D341Med (cell line): Measurements from ENCODE around the gene TMPRSS4.
A peak's percentile ranks its signal among the peaks of the same experiment; 100 is the strongest.

Experiments used
- DNase-seq: peaks from one replicate; pipeline ENCODE4 v3.0.0; 2012; ENCODE audit warnings: low spot score

TMPRSS4 gene

DNA sequence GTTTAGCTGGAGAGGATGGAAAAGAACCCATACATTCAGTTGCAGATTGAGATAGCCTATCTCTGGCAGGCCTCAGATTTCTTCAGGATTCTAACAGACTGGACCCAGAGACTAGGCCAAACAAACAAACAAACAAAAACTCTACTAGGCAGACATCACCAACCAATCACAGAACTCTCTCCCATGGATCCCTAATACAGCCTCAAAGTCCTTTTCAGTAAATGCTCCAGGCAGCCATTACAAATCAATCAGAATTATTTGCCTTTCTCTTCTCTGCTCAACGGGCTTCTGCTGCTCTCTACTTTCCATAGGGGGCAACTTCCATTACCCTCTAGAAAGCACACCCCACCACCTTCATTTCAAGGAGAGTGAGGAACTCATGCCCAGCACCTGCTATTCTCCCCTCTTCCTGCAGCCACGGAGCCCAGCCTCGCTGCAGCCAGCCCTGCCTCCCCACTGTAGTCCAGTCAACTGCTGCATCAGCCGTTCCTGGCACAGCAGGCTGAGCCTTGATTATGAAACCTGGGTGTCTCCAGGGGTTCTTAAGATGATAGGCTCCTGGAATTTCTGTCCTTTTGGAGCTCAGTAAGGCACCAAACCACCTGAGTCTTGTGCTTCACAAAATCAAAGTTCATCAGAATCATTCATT lies 28.9 kb downstream of the TMPRSS4 start:
- no peak for DNase-seq

DNA sequence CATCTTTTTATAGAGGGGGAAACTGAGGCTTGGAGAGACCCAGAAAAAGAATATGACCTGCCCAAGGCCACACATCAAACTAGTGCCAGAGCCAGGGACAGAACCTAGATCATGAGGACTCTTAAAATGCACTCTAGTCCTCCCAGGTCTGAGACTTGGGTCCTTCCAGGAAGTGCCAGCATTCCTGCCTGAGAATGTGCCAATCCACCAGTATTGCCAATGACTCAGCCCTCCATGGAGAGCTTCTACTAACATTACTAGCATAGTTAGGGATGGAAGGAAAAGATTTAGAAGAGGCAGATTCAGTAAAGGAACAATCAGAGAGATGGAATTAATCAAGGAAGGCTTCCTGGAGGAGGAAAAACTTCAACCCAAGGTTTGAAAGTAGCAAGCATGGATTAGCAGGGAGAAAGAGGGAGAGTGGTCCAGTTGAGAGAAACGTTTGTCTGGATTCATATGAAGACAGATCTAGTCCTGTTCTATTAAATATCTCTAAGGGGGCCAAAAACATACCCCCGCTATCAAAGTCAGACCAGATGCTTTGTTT lies 30.0 kb downstream of the TMPRSS4 start:
- no peak for DNase-seq

DNA sequence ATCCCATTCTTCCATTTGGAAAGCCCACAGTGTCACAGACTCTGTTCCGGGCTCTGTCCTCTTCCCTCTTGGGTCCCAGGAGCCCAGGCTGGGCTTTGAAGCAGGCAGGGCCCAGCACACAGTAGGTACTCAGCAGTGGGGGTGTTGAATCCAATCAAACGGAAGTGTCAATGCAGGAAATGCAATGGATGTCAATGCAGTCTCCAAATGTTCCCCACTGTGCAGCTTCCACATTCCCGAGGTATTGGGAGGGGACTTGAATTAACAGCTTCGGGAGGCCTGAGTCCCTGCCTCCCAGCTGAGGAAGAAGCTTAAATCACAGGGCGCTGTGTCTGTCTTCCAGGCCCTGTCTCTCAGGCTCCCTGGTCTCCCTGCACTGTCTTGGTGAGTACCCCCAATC lies 31.6 kb downstream of the TMPRSS4 start:
- peak; percentile 9 for DNase-seq

DNA sequence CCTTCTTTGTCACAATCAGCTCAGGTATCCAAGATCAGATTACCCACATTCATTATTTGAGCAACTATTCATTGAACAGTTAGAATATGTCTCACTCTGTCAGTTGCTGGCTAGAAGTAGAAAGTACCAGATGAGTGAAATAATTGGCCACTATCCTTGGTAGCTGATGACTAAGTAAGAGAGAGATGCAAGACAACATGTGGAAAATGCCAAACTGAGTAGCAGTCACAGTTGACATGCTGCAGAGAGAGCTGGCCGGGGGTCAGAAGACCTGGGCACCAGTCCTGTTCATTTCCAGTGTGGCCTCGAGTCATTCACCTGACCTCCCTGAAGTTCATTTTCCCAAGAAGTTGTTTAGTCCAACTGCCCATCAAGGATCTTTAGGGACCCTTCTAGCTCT lies 32.4 kb downstream of the TMPRSS4 start:
- no peak for DNase-seq

DNA sequence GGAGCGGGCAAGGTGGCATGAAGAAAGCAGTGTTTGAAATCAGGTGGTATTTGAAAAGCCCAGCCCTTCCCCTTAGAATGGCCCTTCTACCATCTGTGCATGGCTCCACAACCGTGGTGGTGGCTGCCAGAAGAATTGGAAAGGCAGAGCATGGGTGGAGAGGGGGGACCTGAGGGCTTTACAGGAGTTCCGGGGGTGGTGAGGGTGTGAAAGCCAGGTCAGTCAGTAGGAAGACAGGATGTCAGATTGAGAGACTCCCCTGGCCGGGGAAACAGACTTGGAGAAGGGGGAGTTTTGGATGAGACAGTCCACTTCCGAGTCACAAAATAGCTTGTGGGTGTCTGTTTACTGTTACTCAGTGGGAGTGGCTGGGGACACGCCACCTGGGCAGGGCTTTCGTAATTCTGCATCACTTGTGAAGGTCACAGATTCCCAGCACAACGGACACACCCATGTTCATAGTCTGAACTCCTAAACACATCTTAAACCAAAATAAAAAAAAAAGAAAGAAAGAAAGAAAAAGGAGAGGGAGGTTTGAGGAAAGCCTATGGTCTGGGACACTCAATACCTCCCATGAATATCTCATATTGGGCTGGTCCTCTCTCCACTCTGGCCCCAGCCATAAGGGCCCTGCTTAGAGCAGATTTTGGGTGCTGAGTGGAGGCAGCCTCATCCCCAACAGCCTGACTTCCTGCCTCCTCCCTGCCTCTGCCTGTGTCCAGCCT lies 34.3 kb downstream of the TMPRSS4 start:
- no peak for DNase-seq

DNA sequence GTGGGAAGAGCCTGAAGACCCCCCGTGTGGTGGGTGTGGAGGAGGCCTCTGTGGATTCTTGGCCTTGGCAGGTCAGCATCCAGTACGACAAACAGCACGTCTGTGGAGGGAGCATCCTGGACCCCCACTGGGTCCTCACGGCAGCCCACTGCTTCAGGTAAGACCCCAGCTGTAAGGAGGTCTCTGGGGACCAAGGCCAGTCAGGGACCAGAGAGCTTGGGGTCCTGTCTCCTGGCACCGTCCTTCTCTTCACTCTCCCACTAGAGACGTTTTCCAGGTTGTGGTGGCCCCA lies 34.8 kb downstream of the TMPRSS4 start:
- DNase-seq: no peak

DNA sequence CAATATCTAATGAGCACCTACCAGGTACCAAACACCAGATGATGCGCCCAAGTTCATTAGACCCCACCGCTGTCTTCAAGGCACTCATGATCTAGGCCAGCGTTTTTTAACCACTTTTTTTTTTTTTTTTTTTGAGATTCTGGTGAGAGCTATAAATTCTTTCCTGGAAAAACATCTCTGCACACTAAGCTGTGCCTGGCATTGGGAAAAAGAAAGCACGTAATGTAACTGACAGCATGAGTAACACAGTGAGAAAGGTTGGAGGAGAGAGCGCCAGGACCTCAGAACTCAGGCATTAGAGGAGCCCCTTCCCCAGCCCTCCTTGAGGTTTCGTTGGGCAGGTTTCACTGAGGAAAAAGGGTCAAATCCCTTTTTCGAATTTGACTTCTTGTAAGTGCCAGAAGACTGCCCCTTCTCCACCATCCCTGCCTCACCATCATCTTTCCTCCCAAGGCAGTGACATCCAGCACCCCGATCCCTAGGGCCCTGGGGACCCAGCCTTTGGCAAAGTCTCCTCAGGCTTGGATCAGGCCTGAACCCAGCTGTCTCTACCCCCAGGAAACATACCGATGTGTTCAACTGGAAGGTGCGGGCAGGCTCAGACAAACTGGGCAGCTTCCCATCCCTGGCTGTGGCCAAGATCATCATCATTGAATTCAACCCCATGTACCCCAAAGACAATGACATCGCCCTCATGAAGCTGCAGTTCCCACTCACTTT lies 36.0 kb downstream of the TMPRSS4 start:
- no peak for DNase-seq

DNA sequence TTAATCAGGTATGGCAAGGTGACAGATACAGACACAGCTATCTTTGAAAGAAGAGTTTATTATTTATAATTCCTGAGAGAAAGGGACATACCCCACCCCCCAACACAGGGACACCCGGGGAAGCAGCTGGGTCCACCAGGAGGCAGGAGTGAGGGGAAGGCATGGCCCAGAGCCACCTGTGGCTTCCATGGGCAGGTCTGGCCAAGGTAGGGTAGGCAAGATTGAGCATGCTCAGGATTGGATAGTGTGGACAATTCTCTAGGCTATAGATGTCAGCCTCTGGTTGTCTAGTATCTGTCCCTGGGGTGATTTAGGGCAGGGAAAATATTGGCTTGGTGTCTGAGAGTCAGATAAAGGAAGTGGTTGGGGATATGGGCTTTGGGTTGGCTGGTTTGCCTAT lies 37.4 kb downstream of the TMPRSS4 start:
- DNase-seq: no peak

DNA sequence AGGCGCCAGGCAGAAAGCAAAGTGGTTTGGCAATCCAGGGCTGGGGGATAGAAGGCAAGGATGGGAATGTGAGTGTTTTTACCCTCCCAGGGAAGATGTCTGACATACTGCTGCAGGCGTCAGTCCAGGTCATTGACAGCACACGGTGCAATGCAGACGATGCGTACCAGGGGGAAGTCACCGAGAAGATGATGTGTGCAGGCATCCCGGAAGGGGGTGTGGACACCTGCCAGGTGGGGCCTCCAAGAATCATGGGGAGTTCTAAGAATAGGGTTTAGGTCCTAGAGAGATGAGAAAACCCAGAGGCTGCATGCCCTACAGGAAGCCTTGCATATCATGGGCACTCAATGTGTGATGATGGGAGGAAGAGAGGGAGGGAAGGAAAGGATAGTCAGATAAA lies 38.2 kb downstream of the TMPRSS4 start:
- DNase-seq: no peak

DNA sequence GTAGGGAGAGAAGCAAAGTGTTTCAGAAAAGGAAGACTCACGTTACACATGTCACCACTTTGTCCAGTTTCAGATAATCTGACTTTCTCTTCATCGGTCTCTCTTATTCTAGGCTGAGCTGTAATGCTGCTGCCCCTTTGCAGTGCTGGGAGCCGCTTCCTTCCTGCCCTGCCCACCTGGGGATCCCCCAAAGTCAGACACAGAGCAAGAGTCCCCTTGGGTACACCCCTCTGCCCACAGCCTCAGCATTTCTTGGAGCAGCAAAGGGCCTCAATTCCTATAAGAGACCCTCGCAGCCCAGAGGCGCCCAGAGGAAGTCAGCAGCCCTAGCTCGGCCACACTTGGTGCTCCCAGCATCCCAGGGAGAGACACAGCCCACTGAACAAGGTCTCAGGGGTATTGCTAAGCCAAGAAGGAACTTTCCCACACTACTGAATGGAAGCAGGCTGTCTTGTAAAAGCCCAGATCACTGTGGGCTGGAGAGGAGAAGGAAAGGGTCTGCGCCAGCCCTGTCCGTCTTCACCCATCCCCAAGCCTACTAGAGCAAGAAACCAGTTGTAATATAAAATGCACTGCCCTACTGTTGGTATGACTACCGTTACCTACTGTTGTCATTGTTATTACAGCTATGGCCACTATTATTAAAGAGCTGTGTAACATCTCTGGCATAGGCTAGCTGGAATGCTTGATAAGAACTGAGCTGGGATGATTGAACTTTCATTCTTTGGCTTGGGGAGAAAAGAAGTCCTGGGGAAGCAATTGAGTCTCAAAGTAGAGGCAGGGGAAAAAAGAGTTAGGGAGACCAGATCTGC lies 41.1 kb downstream of the TMPRSS4 start:
- no peak for DNase-seq

DNA sequence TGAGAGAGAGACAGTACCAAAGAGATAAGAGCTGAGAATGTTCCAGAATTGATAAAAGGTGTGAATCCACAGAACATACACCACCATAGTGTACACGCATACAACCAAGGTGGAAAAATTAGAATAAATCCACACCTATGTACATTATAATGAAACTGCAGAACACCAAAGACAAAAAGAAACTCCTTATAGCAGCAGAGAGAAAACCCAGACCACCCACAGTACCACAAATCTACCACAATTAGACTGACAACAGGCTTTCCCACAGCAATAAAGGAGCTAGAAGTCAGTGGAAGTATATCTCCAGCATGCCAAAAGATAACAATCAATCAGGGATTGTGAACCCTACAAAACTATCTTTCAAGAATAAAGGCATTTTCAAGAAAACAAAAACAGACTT lies 43.9 kb downstream of the TMPRSS4 start:
- no peak for DNase-seq

DNA sequence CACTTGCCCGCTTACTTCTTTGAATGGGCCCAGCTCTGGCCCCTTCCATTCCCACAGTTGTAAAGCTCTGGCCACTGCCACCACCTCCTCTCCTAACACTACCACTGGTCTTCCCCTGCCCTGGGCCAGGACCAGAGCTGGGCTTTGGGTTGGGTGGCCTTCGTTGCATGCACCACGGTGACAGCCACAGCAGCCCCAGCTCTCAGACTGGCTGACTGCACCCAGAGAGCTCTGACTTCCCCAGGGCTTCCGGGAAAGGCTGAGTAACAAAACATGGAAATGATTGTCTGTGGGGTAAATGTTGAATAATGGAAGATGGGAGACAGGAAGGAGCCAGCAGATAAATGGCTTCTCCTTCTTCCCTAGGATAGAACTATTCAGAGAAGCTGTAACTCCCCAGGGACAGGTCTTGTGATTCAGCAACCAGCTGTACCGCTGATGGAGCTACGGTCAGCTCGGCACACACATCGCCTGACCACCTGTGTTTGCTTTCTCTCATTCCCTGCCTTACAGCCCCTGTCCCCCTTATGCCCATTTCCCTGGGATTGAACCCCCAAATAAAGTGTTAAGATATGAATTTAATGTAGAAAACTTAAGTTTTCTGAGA lies 48.2 kb downstream of the TMPRSS4 start:
- no peak for DNase-seq

DNA sequence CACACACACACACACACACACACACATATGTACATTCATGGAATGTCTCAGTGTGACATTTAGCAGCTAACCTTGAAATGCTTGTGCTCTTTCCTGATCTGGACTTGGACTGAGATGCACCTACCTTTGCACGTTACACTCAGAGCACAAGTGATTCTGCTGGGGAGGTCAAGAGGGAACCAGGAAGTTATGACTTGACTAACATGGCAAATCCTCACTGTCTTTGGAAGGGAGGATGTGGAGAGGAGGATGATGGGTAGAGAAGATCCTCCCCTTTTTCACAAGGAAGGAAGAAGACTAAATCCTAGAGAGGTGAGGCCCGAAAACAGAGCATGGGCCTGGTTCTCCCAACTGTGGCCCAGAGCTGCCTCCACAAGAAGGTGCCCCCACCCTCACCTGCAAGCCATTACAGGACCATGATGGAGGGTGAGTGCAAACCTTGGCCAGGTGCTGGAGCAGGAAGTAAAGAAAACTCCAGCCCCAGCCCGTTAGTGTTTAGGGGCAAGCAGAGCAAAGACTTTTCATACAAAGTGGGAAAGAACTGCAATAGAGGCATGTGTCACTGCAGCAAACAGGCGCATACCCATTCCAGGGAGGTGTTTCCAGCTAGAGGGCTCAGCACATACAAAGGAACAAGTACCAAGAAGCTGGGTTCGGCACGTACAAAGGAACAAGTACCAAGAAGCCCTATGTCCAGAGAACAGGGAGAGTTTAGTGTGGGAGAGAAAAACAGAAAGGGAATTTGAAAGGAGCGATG lies 49.4 kb downstream of the TMPRSS4 start:
- no peak for DNase-seq

DNA sequence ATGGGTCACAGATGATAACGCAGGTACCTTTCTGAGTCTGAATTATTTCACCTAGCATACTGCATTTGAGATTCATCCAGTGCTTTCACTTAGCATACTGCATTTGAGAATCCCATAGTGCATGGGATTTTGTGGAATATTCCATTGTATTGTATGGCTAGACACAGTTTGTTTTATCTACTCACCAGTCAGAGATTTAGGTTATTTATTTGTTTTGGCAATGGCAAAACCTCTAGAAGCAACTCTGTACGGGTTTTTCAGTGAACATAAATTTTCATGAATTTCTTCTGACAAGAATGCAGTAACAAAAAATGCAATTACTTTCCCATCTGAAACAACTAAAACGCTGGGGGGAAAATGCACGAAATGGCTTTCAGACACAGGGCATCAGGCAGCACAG lies 51.4 kb downstream of the TMPRSS4 start:
- DNase-seq: no peak

DNA sequence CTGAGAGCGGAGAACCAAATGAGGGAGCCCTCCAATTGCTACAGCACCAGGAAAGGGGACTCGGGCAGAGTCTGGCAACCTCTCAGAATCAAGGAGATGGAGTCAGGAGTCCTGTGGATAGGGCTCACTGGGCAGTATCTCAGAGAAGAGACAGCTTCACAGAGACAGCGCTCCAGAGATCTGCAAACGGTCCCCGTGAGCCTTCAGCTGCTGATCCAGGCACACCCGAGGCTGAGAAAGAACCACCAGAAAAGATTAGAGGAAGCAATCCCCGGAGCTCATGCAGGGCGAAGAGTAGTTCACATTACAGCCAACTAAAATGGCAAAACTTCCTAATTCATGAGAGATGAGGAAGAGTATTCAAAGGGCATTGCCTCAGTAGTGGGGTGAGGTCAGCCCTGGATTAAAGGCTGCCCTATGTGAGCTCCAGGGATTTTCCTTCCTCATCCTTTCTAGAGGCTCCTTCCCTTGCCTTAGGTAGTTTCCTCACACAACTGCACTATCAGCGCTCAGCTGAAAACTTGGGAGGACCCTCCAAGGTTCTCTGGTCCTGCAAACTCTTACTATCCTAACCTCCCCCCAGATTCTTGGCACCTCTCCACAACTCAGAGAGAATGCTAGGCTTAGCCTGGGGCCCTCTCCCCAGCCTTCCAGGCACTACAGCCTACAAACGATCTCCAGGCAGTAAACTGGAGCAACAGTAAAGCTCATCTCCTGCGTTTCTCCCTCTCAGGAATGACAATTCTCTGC lies 52.0 kb downstream of the TMPRSS4 start:
- no peak for DNase-seq

DNA sequence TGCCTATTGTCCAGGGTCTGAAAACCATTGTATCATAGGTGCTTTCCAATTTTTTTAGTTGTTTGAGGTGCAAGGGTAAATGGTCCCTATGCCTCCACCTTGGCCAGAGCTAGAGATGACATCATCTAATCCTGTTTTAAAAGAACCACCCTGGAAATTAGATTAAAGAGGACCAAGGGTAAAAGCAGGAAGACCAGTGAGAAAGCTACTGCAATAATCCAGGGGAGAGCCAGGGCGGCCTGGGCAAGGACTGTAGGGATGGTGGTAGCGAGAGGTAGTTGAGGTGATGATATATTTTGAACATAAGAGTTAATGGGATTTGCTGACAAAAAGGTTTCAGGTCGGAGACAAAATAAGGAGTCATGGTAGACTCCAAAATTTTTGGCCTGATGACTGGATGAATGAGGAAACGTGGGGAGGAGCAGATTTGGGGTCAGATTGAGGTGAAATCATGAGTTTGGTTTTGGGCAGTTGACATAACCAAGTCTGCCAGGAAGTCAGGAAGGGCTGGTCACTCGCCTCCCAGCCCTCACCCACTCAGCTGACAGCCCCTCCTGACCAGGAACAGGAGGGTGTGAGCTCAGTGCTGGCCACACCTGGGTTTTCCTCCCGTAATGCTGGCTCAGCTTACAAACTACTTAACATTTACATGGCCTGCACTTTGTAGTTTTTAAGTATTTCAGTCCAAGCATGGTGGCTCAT lies 52.7 kb downstream of the TMPRSS4 start:
- DNase-seq: no peak

DNA sequence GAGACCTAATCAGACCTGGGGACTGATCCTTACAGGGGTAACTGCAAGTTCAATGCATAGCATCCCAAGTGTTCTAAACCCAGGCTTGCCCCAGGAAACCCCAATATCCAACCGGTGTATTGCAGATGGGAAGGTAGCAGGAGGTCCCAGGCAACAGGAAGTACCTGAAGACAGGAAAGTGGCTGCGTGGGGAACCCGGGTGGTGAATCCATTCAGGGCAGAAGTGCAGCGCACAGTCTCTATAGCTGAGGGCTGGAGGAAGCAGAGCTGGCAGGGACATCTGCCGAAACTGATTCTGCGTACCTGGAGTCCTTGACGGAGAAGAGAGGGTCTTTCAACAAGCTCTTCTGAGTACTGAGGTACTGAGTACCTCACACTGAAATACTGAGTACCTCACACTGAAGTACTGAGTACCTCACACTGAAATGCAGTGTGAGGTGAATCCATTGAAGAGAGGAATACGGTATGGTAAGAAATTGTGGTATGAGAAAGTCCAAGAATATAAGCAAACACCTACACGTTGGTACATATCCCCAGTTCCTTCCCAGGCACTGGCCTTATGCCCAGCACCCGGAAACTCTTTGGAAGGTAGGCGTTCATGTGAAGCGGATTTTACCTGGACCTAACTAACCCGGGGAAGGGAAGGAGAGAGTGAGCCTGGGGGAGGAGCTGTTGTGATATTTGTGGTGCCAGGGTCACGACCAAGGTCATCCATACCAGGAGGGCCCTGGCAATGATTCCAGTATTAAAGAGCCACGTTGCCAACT lies 55.7 kb downstream of the TMPRSS4 start:
- no peak for DNase-seq

DNA sequence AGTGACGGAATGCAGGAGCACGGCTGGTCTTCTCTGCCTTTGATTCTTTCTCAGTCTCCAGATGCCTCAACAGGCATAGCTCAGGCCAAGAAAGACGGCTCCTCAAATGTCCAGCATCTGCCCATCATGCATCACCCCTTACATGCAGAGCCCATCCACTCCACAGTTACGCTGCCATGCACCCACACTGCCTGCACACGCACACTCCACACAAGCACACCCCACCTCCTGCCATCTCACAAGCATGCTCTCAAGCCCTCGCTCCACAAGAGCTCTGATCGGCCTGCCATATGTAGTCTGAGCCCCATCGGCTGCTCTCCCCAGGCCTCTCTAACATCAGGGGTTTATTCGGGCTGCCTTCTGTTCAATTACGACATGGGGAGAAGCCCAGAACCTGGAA lies 56.9 kb downstream of the TMPRSS4 start:
- DNase-seq: no peak
